Lower lobe of right lung (tissue), 2 donors: ENCODE results near the gene STK17A. TPM values are rescaled to one million over a fixed set of nuclear protein-coding genes. Genes with fewer than 3 reads are reported as not detected.

Experiments
- ATAC-seq, 2 donors: fragments of 200-7000 bp; cut with Tn5 transposase; one replicate each; pipeline ENCODE4 v1.9.1; 2020 to 2022; ENCODE audit warnings: mild to moderate bottlenecking in 2 of 2, moderate library complexity in 2 of 2
- DNase-seq: peaks from one replicate; pipeline ENCODE4 v3.0.0-alpha.2; 2020
- H3K27ac ChIP-seq: fragments of 200-600 bp; one replicate; pipeline ENCODE4 v1.8.0; 2022
- H3K27me3 ChIP-seq: fragments of 200-600 bp; one replicate; pipeline ENCODE4 v1.8.0; 2022; ENCODE audit warnings: low read depth
- H3K36me3 ChIP-seq: fragments of 200-600 bp; one replicate; pipeline ENCODE4 v1.8.0; 2022; ENCODE audit warnings: mild to moderate bottlenecking
- H3K4me1 ChIP-seq: fragments of 200-600 bp; one replicate; pipeline ENCODE4 v1.8.0; 2022
- H3K4me3 ChIP-seq: fragments of 200-600 bp; one replicate; pipeline ENCODE4 v1.8.0; 2022; ENCODE audit warnings: mild to moderate bottlenecking
- H3K9me3 ChIP-seq: fragments of 200-600 bp; one replicate; pipeline ENCODE4 v1.8.0; 2022
- CTCF ChIP-seq: fragments of 200-600 bp; IDR thresholded peaks from one replicate; pipeline ENCODE4 v1.8.0; 2022; ENCODE audit warnings: antibody characterized with exemption, mild to moderate bottlenecking
- intact Hi-C: fragments of 100-400 bp; cut with DNase I; formaldehyde crosslinking; loops from one replicate; pipeline ENCODE4 v1.11.0; 2022
- total RNA-seq: library from RNA; stranded (reverse); fragmentation: NEBNext Ultra II Directional; extraction: Animal tissue kit (Norgen Biotek cat#: 25700); gene quantifications from one replicate; pipeline ENCODE4 v1.2.1, GENCODE V29; 2021
- donor health status: DM: no; HTN: yes; CAD: no; lungs with severe emphysema.

The STK17A gene
- total RNA-seq, 1 donor from 2014 or later, result 27.1 TPM

GRCh38 chr7:43586251-43586900 lies 3.5 kb downstream of the STK17A start:
- no peak overlapping the region for H3K27ac ChIP-seq
- intact Hi-C loops, result no loop called here
- no peaks in the 10 kb centered on the region for H3K36me3 ChIP-seq
- H3K4me3 ChIP-seq, result no peak overlapping the region
- no peak for ATAC-seq
- no peak for DNase-seq
- H3K4me1 ChIP-seq, result peaks cover 20% of the 10 kb centered on the region
- TF ChIP-seq CTCF, result no peak
- no peaks in the 10 kb centered on the region for H3K27me3 ChIP-seq
- H3K9me3 ChIP-seq, result no peaks in the 10 kb centered on the region

- Histone ChIP-seq H3K9me3 (no peaks in the 10 kb centered on the region), H3K4me1 (peaks cover 18% of the 10 kb centered on the region), H3K36me3 (no peaks in the 10 kb centered on the region), H3K4me3 (no peak overlapping the region), H3K27ac (no peak overlapping the region), H3K27me3 (no peaks in the 10 kb centered on the region)
- DNase-seq (no peak), ATAC-seq (no peak)
- TF ChIP-seq CTCF, result no peak
- intact Hi-C loops, result no loop called here
Measured at GRCh38 chr7:43588477-43589132, 5.7 kb downstream of the STK17A start.

GRCh38 chr7:43589133-43589478 lies 6.2 kb downstream of the STK17A start:
- Histone ChIP-seq H3K4me3 (no peak overlapping the region), H3K9me3 (no peaks in the 10 kb centered on the region), H3K36me3 (no peaks in the 10 kb centered on the region), H3K4me1 (peaks cover 23% of the 10 kb centered on the region), H3K27me3 (no peaks in the 10 kb centered on the region), H3K27ac (no peak overlapping the region)
- ATAC-seq (no peak), DNase-seq (no peak)
- no peak for TF ChIP-seq CTCF
- intact Hi-C loops, result no loop called here

- Histone ChIP-seq H3K36me3 (no peaks in the 10 kb centered on the region), H3K9me3 (no peaks in the 10 kb centered on the region), H3K27me3 (no peaks in the 10 kb centered on the region), H3K4me1 (peaks cover 18% of the 10 kb centered on the region), H3K4me3 (no peak overlapping the region), H3K27ac (no peak overlapping the region)
- TF ChIP-seq CTCF, result no peak
- ATAC-seq (no peak), DNase-seq (no peak)
- intact Hi-C loops, result no loop called here
Measured at GRCh38 chr7:43589728-43590127, 6.8 kb downstream of the STK17A start.

GRCh38 chr7:43590862-43591557 lies 8.1 kb downstream of the STK17A start:
- H3K9me3 ChIP-seq, result no peaks in the 10 kb centered on the region
- intact Hi-C loops, result no loop called here
- TF ChIP-seq CTCF, result no peak
- no peak overlapping the region for H3K27ac ChIP-seq
- H3K4me3 ChIP-seq, result no peak overlapping the region
- H3K27me3 ChIP-seq, result no peaks in the 10 kb centered on the region
- H3K36me3 ChIP-seq, result no peaks in the 10 kb centered on the region
- DNase-seq (no peak), ATAC-seq (no peak)
- H3K4me1 ChIP-seq, result peaks cover 7% of the 10 kb centered on the region
